K562 (cell line): ENCODE data around the gene ELF5. TPM values are rescaled to one million over a fixed set of nuclear protein-coding genes. Genes with fewer than 3 reads are reported as not detected.

Experiments used
- ATF1 ChIP-seq, 2 experiments: fragments of 450-650 bp in 1 of 2; IDR thresholded peaks; 2 replicates each; pipeline ENCODE4 v1.6.1; 2016; ENCODE audit warnings: missing compliant biosample characterization in 1 of 2, missing genetic modification characterization in 1 of 2
- ATF7 ChIP-seq: fragments of 450-650 bp; IDR thresholded peaks from 2 replicates; pipeline ENCODE4 v1.7.1; 2014; ENCODE audit warnings: mild to moderate bottlenecking, moderate library complexity
- CREB3L1 ChIP-seq: fragments of 450-650 bp; IDR thresholded peaks from 2 replicates; pipeline ENCODE4 v1.6.1; 2014; ENCODE audit warnings: low read depth, mild to moderate bottlenecking, moderate library complexity, borderline replicate concordance
- DDX20 ChIP-seq: fragments of 450-650 bp; IDR thresholded peaks from 2 replicates; pipeline ENCODE4 v1.6.1; 2016; ENCODE audit warnings: missing genetic modification characterization, low read depth, mild to moderate bottlenecking, missing compliant biosample characterization, moderate library complexity
- DIDO1 ChIP-seq: fragments of 450-650 bp; IDR thresholded peaks from 2 replicates; pipeline ENCODE4 v1.6.1; 2016; ENCODE audit warnings: low read depth, missing biosample characterization, missing genetic modification characterization
- EZH2 ChIP-seq: IDR thresholded peaks from 2 replicates; pipeline ENCODE4 v1.6.1; 2012; ENCODE audit warnings: low read depth, mild to moderate bottlenecking, inconsistent platforms, low read length, borderline replicate concordance
- GABPA ChIP-seq: fragments of 200-800 bp; sonication (Bioruptor generic); conservative IDR thresholded peaks from 2 replicates; pipeline ENCODE4 v1.6.1; 2016; ENCODE audit warnings: low read depth, missing genetic modification characterization, missing compliant biosample characterization
- HOXB6 ChIP-seq: fragments of 250-450 bp; sonication (Bioruptor Pico); IDR thresholded peaks from 2 replicates; pipeline ENCODE4 v1.5.1; 2022; ENCODE audit warnings: mild to moderate bottlenecking, borderline replicate concordance
- KLF6 ChIP-seq: fragments of 250-450 bp; sonication (Bioruptor Pico); IDR thresholded peaks from 2 replicates; pipeline ENCODE4 v1.4.0; 2020; ENCODE audit warnings: mild to moderate bottlenecking, moderate library complexity, borderline replicate concordance
- PHB2 ChIP-seq: fragments of 450-650 bp; IDR thresholded peaks from 2 replicates; pipeline ENCODE4 v1.6.1; 2017; ENCODE audit warnings: low read depth
- RBM14 ChIP-seq: fragments of 200-400 bp; formaldehyde crosslinking; IDR thresholded peaks from 2 replicates; pipeline ENCODE4 v1.6.1; 2018; ENCODE audit warnings: low read depth, mild to moderate bottlenecking, low read length, moderate library complexity, borderline replicate concordance; ENCODE audit not compliant: insufficient read depth
- RCOR1 ChIP-seq, 2 experiments: IDR thresholded peaks; 2 replicates each; pipeline ENCODE4 v1.6.1; 2012; ENCODE audit warnings: low read depth in 2 of 2, low read length in 2 of 2, borderline replicate concordance in 1 of 2, improper control_type of control experiment in 1 of 2
- TARDBP ChIP-seq: fragments of 450-650 bp; IDR thresholded peaks from 2 replicates; pipeline ENCODE4 v1.6.1; 2016
- TCF15 ChIP-seq: fragments of 250-450 bp; sonication (Bioruptor Pico); IDR thresholded peaks from 2 replicates; pipeline ENCODE4 v1.8.0; 2022; ENCODE audit warnings: moderate library complexity, mild to moderate bottlenecking, inconsistent platforms
- ZBTB11 ChIP-seq, 3 experiments: fragments of 200-800 bp in 1 of 3; fragments of 250-450 bp in 1 of 3; fragments of 450-650 bp in 1 of 3; sonication (Bioruptor Pico) in 1 of 3; sonication (Bioruptor generic) in 1 of 3; formaldehyde crosslinking in 1 of 3; IDR thresholded peaks; 2 replicates each; pipeline versions ENCODE4 v1.6.1 to v1.8.0; 2016 to 2022; ENCODE audit warnings: mild to moderate bottlenecking in 2 of 3, missing genetic modification characterization in 2 of 3, missing compliant biosample characterization in 1 of 3, moderate library complexity in 1 of 3
- ZBTB12 ChIP-seq: fragments of 250-450 bp; sonication (Bioruptor Pico); IDR thresholded peaks from 2 replicates; pipeline ENCODE4 v1.4.0; 2020
- ZFP1 ChIP-seq: fragments of 450-650 bp; formaldehyde crosslinking; IDR thresholded peaks from 2 replicates; pipeline ENCODE4 v1.4.0; 2020; ENCODE audit warnings: mild to moderate bottlenecking, mixed read lengths
- ZNF445 ChIP-seq: fragments of 250-450 bp; sonication (Bioruptor Pico); IDR thresholded peaks from 2 replicates; pipeline ENCODE4 v1.4.0; 2020; ENCODE audit warnings: low read depth, mild to moderate bottlenecking, moderate library complexity
- ZNF586 ChIP-seq: fragments of 450-650 bp; formaldehyde crosslinking; conservative IDR thresholded peaks from 2 replicates; pipeline ENCODE4 v1.4.0; 2020; ENCODE audit warnings: mild to moderate bottlenecking, moderate library complexity
- ZNF589 ChIP-seq: fragments of 200-800 bp; sonication (Bioruptor generic); IDR thresholded peaks from 2 replicates; pipeline ENCODE4 v1.6.1; 2016; ENCODE audit warnings: low read depth, missing genetic modification characterization, missing compliant biosample characterization
- ZNF668 ChIP-seq: fragments of 250-450 bp; sonication (Bioruptor Pico); IDR thresholded peaks from 2 replicates; pipeline ENCODE4 v1.8.0; 2022; ENCODE audit warnings: mild to moderate bottlenecking, inconsistent platforms
- polyA plus RNA-seq, 8 experiments: library from polyadenylated mRNA; depleted of rRNA in 4 of 8; stranded (reverse) in 5 of 8; unstranded in 3 of 8; fragments of >200 nt; fragmentation: Nextera tagmentation in 2 of 8; fragmentation: Illumina TruSeq in 1 of 8; extraction: Ambion mirVana in 2 of 8; extraction: Trizol in 1 of 8; gene quantifications; 2 replicates each; pipeline versions ENCODE4 v1.2.1 to v1.2.3, GENCODE V29; 2011 to 2014; ENCODE audit warnings: inconsistent platforms in 1 of 8, missing spikeins in 1 of 8
- total RNA-seq, 7 experiments: library from RNA; depleted of rRNA in 6 of 7; stranded (reverse); fragments of >200 nt in 6 of 7; fragmentation: Illumina TruSeq in 2 of 7; extraction: Trizol in 2 of 7; gene quantifications; 2 replicates each; pipeline versions ENCODE4 v1.2.1 to v1.2.3, GENCODE V29; 2011 to 2021; ENCODE audit warnings: low replicate concordance in 1 of 7

Gene ELF5
- total and polyA plus RNA-seq, 9 of the 15 experiments (the other 6 are each of a cell fraction or from before 2014, with no cell fraction given) = not detected

GRCh38 chr11:34464591-34465051, 49.0 kb downstream of the ELF5 start (continued):
- no peak for TF ChIP-seq ATF1 (CRISPR knock-in tag; IDR thresholded peaks at IDR 0.05)
- TF ChIP-seq ATF1 (tag; IDR thresholded peaks at IDR 0.05) = no peak
- TF ChIP-seq KLF6 (CRISPR knock-in tag) = no peak
- TF ChIP-seq ZNF668 (CRISPR knock-in tag) = no peak
- no peak for TF ChIP-seq ZNF445 (CRISPR knock-in tag)
- TF ChIP-seq ZFP1 = no peak
- TF ChIP-seq GABPA (tag) = 0 out of 2 replicates have a peak, but pooled peaks have one; percentile 40
- peak; percentile 74; the same call in 1 of the 2 replicates for TF ChIP-seq ZNF589
- TF ChIP-seq ZNF586 = no peak
- no peak for TF ChIP-seq DIDO1 (tag)
- no peak for TF ChIP-seq DDX20
- TF ChIP-seq RCOR1 (IDR thresholded peaks at IDR 0.05; ENCODE audit: borderline replicate concordance in 1 of 2, low read depth in 2 of 2, low read length in 2 of 2) = no peak
- peak; percentile 54 for TF ChIP-seq ZBTB12
- TF ChIP-seq HOXB6 (CRISPR knock-in tag) = no peak
- TF ChIP-seq ATF7 = no peak
- no peak for TF ChIP-seq EZH2
- TF ChIP-seq TARDBP = no peak
- no peak for TF ChIP-seq ZBTB11 (CRISPR knock-in tag; IDR thresholded peaks at IDR 0.05)
- TF ChIP-seq PHB2 = no peak
- no peak for TF ChIP-seq CREB3L1
- TF ChIP-seq TCF15 = no peak
- TF ChIP-seq RBM14 = no peak
